ENCODE data around the gene NUP188.

DNA sequence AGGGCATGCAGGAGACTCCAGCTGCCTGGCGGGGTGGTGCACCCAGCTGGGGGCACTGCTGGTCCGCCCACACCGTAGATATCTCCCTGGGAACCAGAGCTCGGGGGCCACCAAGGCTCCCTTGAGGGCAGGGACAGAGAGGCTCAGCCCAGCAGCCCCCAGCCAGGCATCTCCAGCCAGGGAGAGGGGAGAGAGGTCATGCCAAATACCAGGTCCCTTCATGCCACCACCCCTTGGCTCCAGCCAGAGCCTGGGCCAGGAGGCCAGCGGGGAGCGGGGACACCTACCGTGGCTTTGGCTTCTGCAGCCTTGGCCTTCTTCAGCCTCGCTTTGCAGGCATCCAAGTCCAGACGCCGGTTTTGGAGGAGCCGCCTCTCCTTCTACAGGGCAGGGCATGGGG is 66.6 kb downstream of the NUP188 start:
- no peak for TF ChIP-seq ARNT (IDR thresholded peaks at IDR 0.05)
- TF ChIP-seq FOXA1 (IDR thresholded peaks at IDR 0.05), result no peak
- no peak for TF ChIP-seq SUZ12 (IDR thresholded peaks at IDR 0.05)
- TF ChIP-seq SP1 (IDR thresholded peaks at IDR 0.05), result no peak
- no peak for TF ChIP-seq HDGF (IDR thresholded peaks at IDR 0.05; ENCODE audit: borderline replicate concordance)
- no peak for TF ChIP-seq BHLHE40 (IDR thresholded peaks at IDR 0.05; ENCODE audit: borderline replicate concordance)
- TF ChIP-seq TARDBP (IDR thresholded peaks at IDR 0.05), result no peak
- TF ChIP-seq FOXM1 (IDR thresholded peaks at IDR 0.05; ENCODE audit: borderline replicate concordance), result no peak
- TF ChIP-seq LEF1 (IDR thresholded peaks at IDR 0.05; ENCODE audit: borderline replicate concordance), result no peak
- no peak for TF ChIP-seq ELF4 (IDR thresholded peaks at IDR 0.05)
- TF ChIP-seq CTBP1 (IDR thresholded peaks at IDR 0.05; ENCODE audit: borderline replicate concordance), result no peak
- no peak for TF ChIP-seq FOXK2 (IDR thresholded peaks at IDR 0.05)

All from HEK293T (cell line).